Endothelial cell (in vitro differentiated cells): ENCODE measurements around the gene BCKDHA. TPM values are rescaled to one million over a fixed set of nuclear protein-coding genes. Genes with fewer than 3 reads are reported as not detected.

Experiments used
- DNase-seq: peaks from one replicate; pipeline ENCODE4 v3.0.0; 2021; ENCODE audit warnings: low spot score
- H3K27ac Mint-ChIP-seq: one replicate; pipeline ENCODE4 v1.8.0; 2021; ENCODE audit warnings: mixed read lengths, inconsistent platforms; ENCODE audit not compliant: unreplicated experiment
- H3K27me3 Mint-ChIP-seq: one replicate; pipeline ENCODE4 v1.8.0; 2021; ENCODE audit warnings: mild to moderate bottlenecking, moderate library complexity, mixed read lengths, inconsistent platforms; ENCODE audit not compliant: unreplicated experiment
- H3K36me3 Mint-ChIP-seq: one replicate; pipeline ENCODE4 v1.8.0; 2021; ENCODE audit warnings: mild to moderate bottlenecking, low read depth, mixed read lengths, inconsistent platforms; ENCODE audit not compliant: unreplicated experiment
- H3K4me1 Mint-ChIP-seq: one replicate; pipeline ENCODE4 v1.8.0; 2021; ENCODE audit warnings: mild to moderate bottlenecking, mixed read lengths, inconsistent platforms; ENCODE audit not compliant: unreplicated experiment
- H3K4me3 Mint-ChIP-seq: one replicate; pipeline ENCODE4 v1.8.0; 2021; ENCODE audit warnings: mild to moderate bottlenecking, mixed read lengths, inconsistent platforms; ENCODE audit not compliant: unreplicated experiment
- H3K9me3 Mint-ChIP-seq: one replicate; pipeline ENCODE4 v1.8.0; 2021; ENCODE audit warnings: mixed read lengths, inconsistent platforms; ENCODE audit not compliant: unreplicated experiment
- CTCF ChIP-seq: fragments of 200-600 bp; sonication (generic); IDR thresholded peaks from one replicate; pipeline ENCODE4 v1.5.0; 2021; ENCODE audit warnings: antibody characterized with exemption; ENCODE audit not compliant: unreplicated experiment
- total RNA-seq: library from RNA; stranded (reverse); fragmentation: NEBNext Ultra II Directional; extraction: Animal tissue kit (Norgen Biotek cat#: 25700); gene quantifications from one replicate; pipeline ENCODE4 v1.2.1, GENCODE V29; 2021; ENCODE audit not compliant: unreplicated experiment

The BCKDHA gene
- total RNA-seq, 1 donor from 2014 or later = 25.0 TPM

DNA sequence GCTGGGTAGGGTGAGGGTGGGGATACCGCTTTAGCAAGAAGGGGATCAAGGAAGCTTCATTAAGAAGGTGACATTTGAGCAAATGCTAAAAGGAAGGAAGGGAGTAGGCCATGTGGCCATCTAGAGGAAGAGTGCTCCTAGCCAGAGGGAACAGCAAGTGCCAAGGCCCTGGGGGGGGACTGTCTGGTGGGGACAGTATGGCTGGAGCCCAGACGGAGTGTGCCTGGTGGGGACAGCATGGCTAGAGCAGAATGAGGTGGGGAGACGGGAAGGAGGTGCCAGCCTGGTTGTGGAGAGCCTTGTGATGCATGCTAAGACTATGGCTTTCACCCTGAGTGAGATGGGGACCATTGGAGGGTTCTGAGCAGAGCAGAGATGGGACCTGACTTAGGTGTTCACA is 41.8 kb upstream of the BCKDHA start:
- no peak for DNase-seq
- Mint-ChIP-seq H3K27me3 (peaks cover 28% of the 10 kb centered on the region), H3K36me3 (peaks cover 15% of the 10 kb centered on the region), H3K4me1 (peaks cover 24% of the 10 kb centered on the region), H3K9me3 (peaks cover 3% of the 10 kb centered on the region), H3K27ac (no peak overlapping the region), H3K4me3 (no peak overlapping the region)
- no peak for TF ChIP-seq CTCF

GRCh38 chr19:41356984-41357739 is 40.5 kb upstream of the BCKDHA start:
- Mint-ChIP-seq H3K27ac (no peak overlapping the region), H3K36me3 (peaks cover 6% of the 10 kb centered on the region), H3K4me1 (peaks cover 15% of the 10 kb centered on the region), H3K9me3 (no peaks in the 10 kb centered on the region), H3K27me3 (peaks cover 23% of the 10 kb centered on the region), H3K4me3 (peak overlapping the region; percentile 47)
- DNase-seq = no peak
- TF ChIP-seq CTCF = no peak

DNA sequence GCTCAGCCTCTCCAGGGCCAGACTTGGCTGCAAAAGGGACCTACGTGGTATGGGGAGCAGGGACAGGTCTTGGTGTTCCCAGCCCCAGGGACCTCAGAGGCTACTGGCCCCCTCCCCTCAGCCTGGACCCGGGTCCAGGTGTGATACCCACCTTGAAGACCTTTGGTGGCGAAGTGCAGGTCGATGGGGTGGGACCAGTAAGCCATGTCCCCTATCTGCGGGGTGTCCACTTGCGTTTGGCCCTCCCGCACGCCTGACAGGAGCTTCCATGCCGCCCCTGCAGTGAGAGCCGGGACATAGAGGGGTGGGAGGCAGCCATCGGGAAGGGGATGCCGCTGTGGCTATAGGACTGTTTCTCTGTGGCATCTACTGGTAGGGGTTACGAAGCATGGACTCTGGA is 39.9 kb upstream of the BCKDHA start:
- H3K9me3 Mint-ChIP-seq = no peaks in the 10 kb centered on the region
- DNase-seq = no peak
- no peak overlapping the region for H3K27ac Mint-ChIP-seq
- H3K4me1 Mint-ChIP-seq = peaks cover 13% of the 10 kb centered on the region
- no peak overlapping the region for H3K4me3 Mint-ChIP-seq
- TF ChIP-seq CTCF = no peak
- peaks cover 23% of the 10 kb centered on the region for H3K27me3 Mint-ChIP-seq
- peaks cover 4% of the 10 kb centered on the region for H3K36me3 Mint-ChIP-seq

DNA sequence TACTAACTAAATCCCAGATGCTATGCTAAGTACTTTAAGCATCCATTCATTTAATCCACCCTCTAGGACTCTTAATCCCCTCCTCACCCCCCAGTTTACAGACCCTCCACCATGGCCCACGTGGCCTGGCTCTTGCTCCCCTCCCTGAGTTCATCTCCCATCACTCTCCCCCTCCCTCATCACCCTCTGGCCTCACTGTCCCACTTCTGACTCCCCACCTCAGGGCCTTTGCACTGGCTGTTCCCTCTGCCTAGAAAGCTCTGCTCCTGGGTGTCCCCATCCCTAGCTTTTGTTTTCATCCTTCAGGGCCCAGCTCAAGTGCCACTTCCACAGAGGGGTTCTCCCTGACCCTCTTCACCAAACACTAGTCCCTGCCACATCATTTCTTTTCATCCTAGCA is 37.9 kb upstream of the BCKDHA start:
- H3K4me3 Mint-ChIP-seq = no peak overlapping the region
- no peak overlapping the region for H3K27ac Mint-ChIP-seq
- peaks cover 23% of the 10 kb centered on the region for H3K27me3 Mint-ChIP-seq
- peaks cover 17% of the 10 kb centered on the region for H3K4me1 Mint-ChIP-seq
- H3K9me3 Mint-ChIP-seq = no peaks in the 10 kb centered on the region
- H3K36me3 Mint-ChIP-seq = peaks cover 4% of the 10 kb centered on the region
- TF ChIP-seq CTCF = no peak
- DNase-seq = no peak

DNA sequence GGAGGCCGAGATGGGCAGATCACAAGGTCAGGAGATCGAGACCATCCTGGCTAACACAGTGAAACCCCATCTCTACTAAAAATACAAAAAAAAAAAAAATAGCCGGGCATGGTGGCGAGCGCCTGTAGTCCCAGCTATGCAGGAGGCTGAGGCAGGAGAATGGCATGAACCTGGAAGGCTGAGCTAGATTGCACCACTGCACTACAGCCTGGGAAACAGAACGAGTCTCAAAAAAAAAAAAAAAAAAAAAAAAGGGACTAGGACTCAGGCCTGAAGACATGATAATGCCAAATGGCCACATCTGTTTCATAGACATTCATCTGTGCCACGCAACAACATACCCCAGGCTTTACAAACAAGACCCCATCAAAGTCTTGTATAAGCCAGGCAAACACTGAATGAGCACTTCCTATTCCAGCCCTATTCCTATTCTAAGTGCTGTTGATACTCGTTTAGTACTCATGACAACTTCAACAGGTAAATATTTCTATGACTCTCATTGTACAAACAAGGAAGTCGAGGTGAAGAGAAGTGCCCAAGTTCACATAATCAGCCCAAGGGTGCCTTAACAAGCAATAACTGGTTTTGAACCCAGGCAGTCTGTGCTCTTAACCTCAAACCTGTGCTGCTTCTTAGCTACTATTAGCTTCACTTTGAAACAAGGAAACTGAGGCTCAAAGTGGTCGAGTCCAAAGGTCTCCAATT is 35.3 kb upstream of the BCKDHA start:
- no peaks in the 10 kb centered on the region for H3K36me3 Mint-ChIP-seq
- no peaks in the 10 kb centered on the region for H3K9me3 Mint-ChIP-seq
- peaks cover 9% of the 10 kb centered on the region for H3K4me1 Mint-ChIP-seq
- peaks cover 17% of the 10 kb centered on the region for H3K27me3 Mint-ChIP-seq
- H3K4me3 Mint-ChIP-seq = peak overlapping the region; percentile 25
- DNase-seq = no peak
- TF ChIP-seq CTCF = no peak
- no peak overlapping the region for H3K27ac Mint-ChIP-seq
